SKM-1 treated with dmso at 0.1 percent for 144 hours (cell line): ENCODE data around the gene ALDH1A2.

ENCODE experiments used
- DNase-seq: peaks from one replicate; lab custom pipeline; 2025; ENCODE audit not compliant: unreplicated experiment; lab: John Stamatoyannopoulos, UW

ALDH1A2 gene

DNA sequence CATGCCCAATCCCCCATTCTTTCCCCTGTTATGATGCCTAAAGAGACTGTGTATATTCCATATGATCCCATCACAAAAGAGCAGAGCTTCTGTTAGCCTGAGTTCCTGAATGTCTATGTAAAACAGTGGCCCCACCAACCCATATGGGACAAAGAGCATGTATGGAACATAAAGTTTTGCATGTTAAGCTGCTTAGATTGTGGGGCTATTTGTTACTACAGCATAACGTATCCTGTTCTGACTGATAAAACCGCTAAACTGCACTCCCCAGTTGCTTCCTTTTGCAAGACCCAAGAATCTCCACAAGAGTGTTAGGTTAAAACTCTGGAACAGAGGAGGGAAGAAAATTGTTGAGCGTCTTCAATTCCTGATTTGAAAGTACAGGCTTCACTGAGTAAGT, 154.8 kb downstream of the ALDH1A2 start:
- no peak for DNase-seq

DNA sequence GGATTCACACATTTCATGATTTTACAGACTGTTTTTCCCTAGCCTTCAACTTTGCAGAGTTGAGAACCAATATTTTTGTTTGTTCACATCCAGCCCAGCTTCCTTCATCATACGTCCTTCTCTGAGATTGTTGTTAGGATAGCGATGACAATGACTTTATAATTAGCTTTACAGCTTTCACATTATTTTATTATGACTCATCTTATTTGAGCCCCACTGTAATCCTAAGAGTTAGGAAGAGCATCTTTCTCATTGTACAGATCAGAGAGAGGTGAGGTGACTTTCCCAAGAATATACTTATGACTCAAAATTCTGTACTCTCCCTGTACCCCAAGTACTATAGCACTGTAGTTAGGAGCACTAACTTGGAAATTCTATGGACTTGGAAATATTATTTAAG, 156.1 kb downstream of the ALDH1A2 start:
- DNase-seq: no peak

DNA sequence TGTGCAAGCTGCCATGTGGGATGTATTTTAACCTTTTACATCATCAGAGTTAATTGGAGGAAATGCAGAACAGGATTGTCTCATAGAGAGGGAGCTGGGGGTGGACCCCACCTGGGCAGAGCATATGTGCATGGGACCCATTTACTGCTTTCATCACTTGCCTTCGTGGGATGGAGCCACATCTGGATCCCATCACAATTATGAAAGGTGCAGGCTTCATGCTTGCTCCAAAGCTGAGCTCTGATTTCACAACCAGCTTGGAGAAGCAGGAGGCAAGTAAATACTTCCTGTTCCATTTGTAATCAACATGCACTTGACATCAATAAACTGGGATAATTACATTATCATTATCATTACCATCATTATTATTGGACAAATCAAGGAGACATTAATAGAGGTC, 161.9 kb downstream of the ALDH1A2 start:
- DNase-seq: no peak
